Breast epithelium (tissue), 3 donors: ENCODE results near the gene KLHL6.

Experiments
- CTCF ChIP-seq, 3 donors: fragments of 450-650 bp; IDR thresholded peaks; one replicate each; pipeline ENCODE4 v1.5.1; 2016 to 2017; ENCODE audit warnings: antibody characterized with exemption in 3 of 3, mild to moderate bottlenecking in 3 of 3, moderate library complexity in 3 of 3
- POLR2A ChIP-seq: fragments of 450-650 bp; IDR thresholded peaks from one replicate; pipeline ENCODE4 v1.6.1; 2016; ENCODE audit warnings: antibody characterized with exemption, mild to moderate bottlenecking, moderate library complexity

DNA sequence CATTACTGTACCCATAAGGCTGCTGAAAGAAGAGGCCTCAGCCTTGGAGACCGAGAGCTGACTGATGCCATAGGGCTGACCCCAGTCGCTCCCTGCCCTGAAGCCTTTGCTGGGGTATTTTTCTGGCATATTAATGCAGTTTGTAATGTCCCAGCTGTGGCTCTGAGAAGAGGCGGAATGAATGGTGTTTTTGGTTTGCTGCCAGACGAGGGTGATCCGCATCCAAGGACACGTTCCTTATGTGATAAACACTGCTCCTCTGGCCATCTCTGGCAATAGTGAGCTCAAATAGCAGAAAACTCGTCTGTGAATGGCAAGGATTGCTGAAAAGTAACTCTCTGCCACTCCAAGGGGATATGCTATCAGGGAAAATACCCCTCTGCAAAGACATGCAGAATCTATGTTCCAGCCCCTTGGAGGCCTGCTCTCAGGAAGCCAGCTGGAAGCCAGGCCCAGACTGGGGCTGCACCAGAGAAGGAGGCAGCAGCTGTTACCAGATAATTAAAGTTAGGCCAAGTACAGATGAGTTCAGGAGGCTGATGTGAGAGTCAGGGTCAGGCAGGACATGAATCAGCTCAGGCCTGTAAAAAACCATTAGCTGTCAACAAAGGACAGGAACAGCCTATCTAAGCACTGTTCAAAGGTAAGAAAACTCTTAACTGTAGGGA, 28.9 kb upstream of the KLHL6 start:
- TF ChIP-seq CTCF (IDR thresholded peaks at IDR 0.05) (no peak), POLR2A (no peak)
